Liver (tissue), 9 donors: ENCODE results near the gene HJURP. TPM values are rescaled to one million over a fixed set of nuclear protein-coding genes. Genes with fewer than 3 reads are reported as not detected.

Experiments used
- DNase-seq: peaks from one replicate; pipeline ENCODE4 v3.0.0-alpha.2; 2017; ENCODE audit warnings: low spot score
- H3K27ac ChIP-seq, 2 donors: one replicate each; pipeline ENCODE4 v1.7.0; 2013; ENCODE audit warnings: inconsistent platforms in 2 of 2, low read length in 2 of 2, control low read depth in 1 of 2, low read depth in 1 of 2, mild to moderate bottlenecking in 1 of 2
- H3K27me3 ChIP-seq, 4 donors: one replicate each; pipeline versions ENCODE4 v1.6.1 to v1.7.0; 2013; ENCODE audit warnings: low read length in 3 of 4, inconsistent platforms in 1 of 4, mild to moderate bottlenecking in 1 of 4, moderate library complexity in 1 of 4; ENCODE audit not compliant: control insufficient read depth in 4 of 4, insufficient read depth in 4 of 4
- H3K36me3 ChIP-seq, 4 donors: one replicate each; pipeline versions ENCODE4 v1.6.1 to v1.7.0; 2013; ENCODE audit warnings: low read length in 3 of 4, mild to moderate bottlenecking in 3 of 4, low read depth in 1 of 4, moderate library complexity in 1 of 4; ENCODE audit not compliant: control insufficient read depth in 4 of 4, insufficient read depth in 3 of 4
- H3K4me1 ChIP-seq, 4 donors: one replicate each; pipeline versions ENCODE4 v1.6.1 to v1.7.0; 2013; ENCODE audit warnings: low read length in 3 of 4, mild to moderate bottlenecking in 3 of 4, moderate library complexity in 1 of 4; ENCODE audit not compliant: control insufficient read depth in 4 of 4, insufficient read depth in 4 of 4
- H3K4me3 ChIP-seq, 3 donors: one replicate each; pipeline versions ENCODE4 v1.6.1 to v1.7.0; 2013; ENCODE audit warnings: low read length in 3 of 3, control low read depth in 1 of 3, low read depth in 1 of 3, mild to moderate bottlenecking in 1 of 3
- H3K9ac ChIP-seq, 2 donors: one replicate each; pipeline ENCODE4 v1.7.0; 2013; ENCODE audit warnings: low read length in 2 of 2, mild to moderate bottlenecking in 2 of 2, moderate library complexity in 2 of 2, control low read depth in 1 of 2, low read depth in 1 of 2
- H3K9me3 ChIP-seq, 4 donors: one replicate each; pipeline versions ENCODE4 v1.6.1 to v1.7.0; 2013; ENCODE audit warnings: low read length in 3 of 4; ENCODE audit not compliant: control insufficient read depth in 4 of 4
- ATF3 ChIP-seq: IDR thresholded peaks from 2 replicates; pipeline ENCODE4 v1.6.1; 2016; ENCODE audit warnings: antibody characterized with exemption
- CTCF ChIP-seq: fragments of 150-350 bp; IDR thresholded peaks from 2 replicates; pipeline ENCODE4 v1.5.1; 2017; ENCODE audit warnings: improper control_type of control experiment, low read depth, low read length; ENCODE audit not compliant: missing input control
- EGR1 ChIP-seq, 2 donors: IDR thresholded peaks; 2 replicates each; pipeline ENCODE4 v1.6.1; 2016 to 2018; ENCODE audit warnings: antibody characterized with exemption in 2 of 2, low read depth in 2 of 2
- GABPA ChIP-seq, 2 donors: IDR thresholded peaks in 1 of 2; conservative IDR thresholded peaks in 1 of 2; 2 replicates each; pipeline ENCODE4 v1.6.1; 2016; ENCODE audit warnings: antibody characterized with exemption in 2 of 2, mild to moderate bottlenecking in 1 of 2, moderate library complexity in 1 of 2
- HNF4A ChIP-seq, 2 donors: conservative IDR thresholded peaks; 2 replicates each; pipeline ENCODE4 v1.6.1; 2016; ENCODE audit warnings: antibody characterized with exemption in 2 of 2, mild to moderate bottlenecking in 2 of 2
- HNF4G ChIP-seq: IDR thresholded peaks from 2 replicates; pipeline ENCODE4 v1.6.1; 2016; ENCODE audit warnings: antibody characterized with exemption
- NR2F2 ChIP-seq: IDR thresholded peaks from 2 replicates; pipeline ENCODE4 v1.6.1; 2016; ENCODE audit warnings: antibody characterized with exemption
- RAD21 ChIP-seq, 2 donors: IDR thresholded peaks; 2 replicates each; pipeline ENCODE4 v1.6.1; 2016; ENCODE audit warnings: antibody characterized with exemption in 2 of 2, mild to moderate bottlenecking in 2 of 2
- RXRA ChIP-seq, 2 donors: IDR thresholded peaks; 2 replicates each; pipeline ENCODE4 v1.6.1; 2017 to 2018; ENCODE audit warnings: antibody characterized with exemption in 2 of 2, mild to moderate bottlenecking in 1 of 2
- SP1 ChIP-seq: IDR thresholded peaks from 2 replicates; pipeline ENCODE4 v1.6.1; 2018; ENCODE audit warnings: antibody characterized with exemption, mild to moderate bottlenecking
- TAF1 ChIP-seq: conservative IDR thresholded peaks from 2 replicates; pipeline ENCODE4 v1.6.1; 2016; ENCODE audit warnings: antibody characterized with exemption, mild to moderate bottlenecking
- YY1 ChIP-seq: IDR thresholded peaks from 2 replicates; pipeline ENCODE4 v1.6.1; 2016; ENCODE audit warnings: antibody characterized with exemption, mild to moderate bottlenecking
- ZBTB33 ChIP-seq: IDR thresholded peaks from 2 replicates; pipeline ENCODE4 v1.6.1; 2016; ENCODE audit warnings: antibody characterized with exemption
- WGBS: extraction: QIAGEN DNeasy Blood & Tissue Kit; methylation state at CpG from one replicate; pipeline ENCODE4 v1.1.7; 2013; 5-methylcytosine and 5-hydroxymethylcytosine counted together
- polyA plus RNA-seq, 2 donors: library from polyadenylated mRNA; stranded (reverse) in 1 of 2; unstranded in 1 of 2; fragments of 200-250 nt in 1 of 2; fragments of >200 nt in 1 of 2; fragmentation: Nextera tagmentation in 1 of 2; extraction: Ambion mirVana in 1 of 2; gene quantifications; one replicate each; pipeline versions ENCODE4 v1.2.1 to v1.2.3, GENCODE V29; 2013 to 2015
- total RNA-seq, 2 donors: library from RNA; depleted of rRNA; stranded (reverse); fragments of >200 nt; gene quantifications; one replicate each; pipeline ENCODE4 v1.2.3, GENCODE V29; 2014
- TF ChIP-seq, protein P1 (sequence below): IDR thresholded peaks from 2 replicates; pipeline ENCODE4 v1.6.1; 2016; ENCODE audit warnings: antibody characterized with exemption, mild to moderate bottlenecking
- donor health status: healthy.
- donor health status: healthy.
- donor health status: healthy.
- donor health status: healthy.
- donor health status: healthy.

Gene HJURP
- total and polyA plus RNA-seq, 4 donors, result 0.08 to 32.9 (median 1.4) TPM

DNA sequence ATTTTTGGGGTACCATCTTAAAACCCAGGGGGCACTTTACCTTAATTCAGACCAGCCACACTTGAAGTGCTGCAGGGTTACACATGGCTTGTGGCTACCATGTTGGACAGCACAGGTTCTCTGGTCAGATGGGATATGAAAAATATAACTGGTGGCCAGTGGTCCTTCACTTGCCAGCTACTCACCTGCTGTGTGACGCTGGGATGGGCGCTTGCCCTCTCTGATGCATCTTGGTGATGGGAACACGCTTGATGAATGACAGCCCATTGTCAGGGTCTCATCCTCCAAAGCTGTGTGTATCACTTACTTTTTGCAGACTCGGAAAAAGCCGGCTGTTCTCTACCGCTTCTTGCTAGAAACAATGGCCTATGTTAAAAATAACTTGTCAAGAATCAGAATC, 22.5 kb downstream of the HJURP start:
- WGBS, result 98% methylated on average over 6 of the region's 6 CpGs

GRCh38 chr2:233831011-233831721, 23.2 kb downstream of the HJURP start:
- Histone ChIP-seq H3K9me3 (no peaks in the 10 kb centered on the region), H3K9ac (no peak overlapping the region), H3K27ac (no peak overlapping the region), H3K27me3 (no peaks in the 10 kb centered on the region), H3K4me1 (no peaks in the 10 kb centered on the region), H3K4me3 (no peak overlapping the region), H3K36me3 (no peaks in the 10 kb centered on the region)
- 92% methylated on average over 14 of the region's 14 CpGs for WGBS
- no peak for DNase-seq
- TF ChIP-seq HNF4A (conservative IDR thresholded peaks at IDR 0.05) (no peak), RXRA (IDR thresholded peaks at IDR 0.05) (no peak), TAF1 (no peak), HNF4G (no peak), NR2F2 (no peak), YY1 (no peak), ZBTB33 (no peak), EGR1 (IDR thresholded peaks at IDR 0.05; ENCODE audit: low read depth in 2 of 2) (no peak), ATF3 (no peak), GABPA (IDR thresholded peaks at IDR 0.05 in 1 of 2, conservative IDR thresholded peaks at IDR 0.05 in 1 of 2) (no peak)
- TF ChIP-seq, protein P1, sequence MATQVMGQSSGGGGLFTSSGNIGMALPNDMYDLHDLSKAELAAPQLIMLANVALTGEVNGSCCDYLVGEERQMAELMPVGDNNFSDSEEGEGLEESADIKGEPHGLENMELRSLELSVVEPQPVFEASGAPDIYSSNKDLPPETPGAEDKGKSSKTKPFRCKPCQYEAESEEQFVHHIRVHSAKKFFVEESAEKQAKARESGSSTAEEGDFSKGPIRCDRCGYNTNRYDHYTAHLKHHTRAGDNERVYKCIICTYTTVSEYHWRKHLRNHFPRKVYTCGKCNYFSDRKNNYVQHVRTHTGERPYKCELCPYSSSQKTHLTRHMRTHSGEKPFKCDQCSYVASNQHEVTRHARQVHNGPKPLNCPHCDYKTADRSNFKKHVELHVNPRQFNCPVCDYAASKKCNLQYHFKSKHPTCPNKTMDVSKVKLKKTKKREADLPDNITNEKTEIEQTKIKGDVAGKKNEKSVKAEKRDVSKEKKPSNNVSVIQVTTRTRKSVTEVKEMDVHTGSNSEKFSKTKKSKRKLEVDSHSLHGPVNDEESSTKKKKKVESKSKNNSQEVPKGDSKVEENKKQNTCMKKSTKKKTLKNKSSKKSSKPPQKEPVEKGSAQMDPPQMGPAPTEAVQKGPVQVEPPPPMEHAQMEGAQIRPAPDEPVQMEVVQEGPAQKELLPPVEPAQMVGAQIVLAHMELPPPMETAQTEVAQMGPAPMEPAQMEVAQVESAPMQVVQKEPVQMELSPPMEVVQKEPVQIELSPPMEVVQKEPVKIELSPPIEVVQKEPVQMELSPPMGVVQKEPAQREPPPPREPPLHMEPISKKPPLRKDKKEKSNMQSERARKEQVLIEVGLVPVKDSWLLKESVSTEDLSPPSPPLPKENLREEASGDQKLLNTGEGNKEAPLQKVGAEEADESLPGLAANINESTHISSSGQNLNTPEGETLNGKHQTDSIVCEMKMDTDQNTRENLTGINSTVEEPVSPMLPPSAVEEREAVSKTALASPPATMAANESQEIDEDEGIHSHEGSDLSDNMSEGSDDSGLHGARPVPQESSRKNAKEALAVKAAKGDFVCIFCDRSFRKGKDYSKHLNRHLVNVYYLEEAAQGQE, result no peak

More for the DNA sequence above, 22.5 kb downstream of the HJURP start:
- no peaks in the 10 kb centered on the region for H3K9me3 ChIP-seq
- H3K27me3 ChIP-seq, result no peaks in the 10 kb centered on the region
- H3K9ac ChIP-seq, result no peak overlapping the region
- H3K4me1 ChIP-seq, result no peaks in the 10 kb centered on the region
- H3K4me3 ChIP-seq, result no peak overlapping the region
- no peak for DNase-seq
- no peak for TF ChIP-seq SP1
- TF ChIP-seq NR2F2, result no peak
- no peak for TF ChIP-seq CTCF
- TF ChIP-seq RAD21 (IDR thresholded peaks at IDR 0.05), result no peak
- no peak for TF ChIP-seq HNF4A (conservative IDR thresholded peaks at IDR 0.05)
- TF ChIP-seq TAF1, result no peak
- TF ChIP-seq EGR1 (IDR thresholded peaks at IDR 0.05; ENCODE audit: low read depth in 2 of 2), result no peak
- TF ChIP-seq GABPA (IDR thresholded peaks at IDR 0.05 in 1 of 2, conservative IDR thresholded peaks at IDR 0.05 in 1 of 2), result no peak
- TF ChIP-seq, protein P1, result no peak
- H3K36me3 ChIP-seq, result no peaks in the 10 kb centered on the region
- H3K27ac ChIP-seq, result no peak overlapping the region
